Psoas muscle (tissue), 8 donors: ENCODE measurements around the gene LAPTM4A. TPM values are rescaled to one million over a fixed set of nuclear protein-coding genes. Genes with fewer than 3 reads are reported as not detected.
A peak's percentile ranks its signal among the peaks of the same experiment; 100 is the strongest.
"Not testable (repeated sequence)": the region's sequence is repeated elsewhere in the genome, so short reads cannot be mapped to it uniquely, and the experiment has no call there.

Experiments used
- ATAC-seq, 4 donors: fragments of 200-7000 bp; cut with Tn5 transposase; one replicate each; pipeline ENCODE4 v1.9.1; 2020; ENCODE audit warnings: moderate library complexity in 3 of 4, mild to moderate bottlenecking in 2 of 4
- DNase-seq, 2 donors: peaks; one replicate each; pipeline ENCODE4 v3.0.0-alpha.2; 2020
- H3K27ac ChIP-seq: fragments of 200-600 bp; one replicate; pipeline ENCODE4 v1.8.0; 2022
- H3K27me3 ChIP-seq, 3 donors: fragments of 200-600 bp in 1 of 3; one replicate each; pipeline versions ENCODE4 v1.6.1 to v1.8.0; 2013 to 2022; ENCODE audit warnings: low read length in 2 of 3, mild to moderate bottlenecking in 2 of 3, moderate library complexity in 1 of 3; ENCODE audit not compliant: insufficient read depth in 3 of 3
- H3K36me3 ChIP-seq, 2 donors: fragments of 200-600 bp in 1 of 2; one replicate each; pipeline versions ENCODE4 v1.6.1 to v1.8.0; 2013 to 2022; ENCODE audit warnings: low read depth in 1 of 2, mild to moderate bottlenecking in 1 of 2, moderate library complexity in 1 of 2; ENCODE audit not compliant: insufficient read depth in 1 of 2
- H3K4me1 ChIP-seq: fragments of 200-600 bp; one replicate; pipeline ENCODE4 v1.8.0; 2022
- H3K4me3 ChIP-seq: fragments of 200-600 bp; one replicate; pipeline ENCODE4 v1.8.0; 2022; ENCODE audit warnings: mild to moderate bottlenecking
- H3K9me3 ChIP-seq: fragments of 200-600 bp; one replicate; pipeline ENCODE4 v1.8.0; 2022
- CTCF ChIP-seq: fragments of 200-600 bp; IDR thresholded peaks from one replicate; pipeline ENCODE4 v1.8.0; 2022; ENCODE audit warnings: antibody characterized with exemption
- WGBS, 3 donors: extraction: QIAGEN DNeasy Blood & Tissue Kit; methylation state at CpG; one replicate each; pipeline versions ENCODE4 v1.1.6 to v1.1.7; 2013; 5-methylcytosine and 5-hydroxymethylcytosine counted together
- intact Hi-C, 2 donors: fragments of 100-400 bp; cut with DNase I; formaldehyde crosslinking; loops; one replicate each; pipeline versions ENCODE4 v1.11.0 to v1.14.2; 2022
- polyA plus RNA-seq, 3 donors: library from polyadenylated mRNA; stranded (reverse); fragments of 200-250 nt; gene quantifications; one replicate each; pipeline ENCODE4 v1.2.3, GENCODE V29; 2013
- total RNA-seq, 4 donors: library from RNA; stranded (reverse); fragmentation: NEBNext Ultra II Directional in 2 of 4; extraction: Animal tissue kit (Norgen Biotek cat#: 25700) in 2 of 4; gene quantifications; one replicate each; pipeline versions ENCODE4 v1.2.1 to v1.2.4, GENCODE V29; 2021 to 2023
- donor health status: healthy with polysubstance abuse.
- donor health status: DM: no; HTN: no; CAD: no; lungs with moderate emphysema.
- donor health status: Bipolar disorder and iron deficiency.
- donor health status: healthy.
- donor health status: DM: yes; HTN: yes; CAD: no.
- donor health status: DM: no; HTN: no; CAD: no.
- donor health status: DM: no; HTN: no; CAD: no.
- donor health status: DM: yes; HTN: yes; CAD: no.

The LAPTM4A gene
- total and polyA plus RNA-seq, 7 donors: 68.2 to 124 (median 78.8) TPM

DNA sequence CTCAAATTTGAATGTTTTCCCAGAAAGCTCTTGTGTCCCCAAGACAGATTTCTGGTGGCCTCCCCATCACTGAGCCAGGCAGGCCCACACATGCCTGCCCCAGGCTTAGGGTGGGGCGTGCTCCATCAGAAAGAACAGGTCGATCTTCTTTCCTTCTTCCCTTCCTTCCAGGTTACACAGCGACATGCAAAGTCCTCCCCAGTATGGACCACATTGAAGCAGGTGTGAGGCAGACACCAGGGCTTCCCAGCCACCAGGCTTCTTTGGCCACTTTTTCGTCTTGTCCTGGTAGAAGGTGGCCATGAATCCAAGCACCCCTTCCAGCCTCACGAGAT, 41.4 kb upstream of the LAPTM4A start:
- no peaks in the 10 kb centered on the region for H3K36me3 ChIP-seq
- H3K9me3 ChIP-seq: no peaks in the 10 kb centered on the region
- peaks cover 23% of the 10 kb centered on the region for H3K4me1 ChIP-seq
- no peak for DNase-seq
- no peak overlapping the region for H3K4me3 ChIP-seq
- ATAC-seq: no peak
- no peak for TF ChIP-seq CTCF
- no peaks in the 10 kb centered on the region for H3K27me3 ChIP-seq
- intact Hi-C loops: loop anchor here in 1 of 2 donors (5.0 kb wide), 1 partner anchor 41 kb away; the partner anchor contains the start of gene LAPTM4A
- H3K27ac ChIP-seq: no peak overlapping the region
- 78 to 88% (median 83%) methylated on average over 5 of the region's 5 CpGs for WGBS, 3 donors

DNA sequence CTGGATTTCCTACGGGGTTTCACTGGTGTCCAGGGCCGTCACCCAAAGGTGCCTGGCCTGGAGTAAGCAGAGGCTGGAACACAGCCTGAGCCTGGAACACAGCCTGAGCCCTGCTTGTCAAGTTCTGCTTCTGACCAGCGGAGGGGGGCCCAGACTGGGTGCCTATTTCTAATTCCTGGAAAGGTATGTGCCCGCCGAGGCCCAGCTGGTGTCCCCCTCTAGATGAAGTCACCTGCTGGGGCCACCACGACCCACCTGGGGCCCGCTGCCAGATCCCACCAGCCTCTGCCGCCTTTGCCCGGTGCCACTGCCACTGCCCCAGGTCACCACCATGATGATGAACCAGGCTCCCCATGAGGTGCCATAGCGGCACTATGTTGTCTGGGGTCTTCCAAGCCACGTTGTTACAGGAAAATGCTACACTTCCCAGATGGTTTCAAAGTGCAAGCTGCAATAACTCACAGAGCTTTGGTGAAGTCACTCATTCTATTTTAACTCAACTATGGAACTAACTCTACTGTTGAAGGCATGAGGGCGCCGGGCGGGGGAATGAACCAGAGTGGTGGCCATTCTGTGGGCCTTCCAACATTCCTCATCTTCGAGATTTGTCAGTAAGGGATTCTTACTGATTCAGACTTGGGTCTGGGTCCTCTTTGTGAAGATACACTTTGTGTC, 40.9 kb upstream of the LAPTM4A start:
- DNase-seq: no peak
- intact Hi-C loops: loop anchor here in 1 of 2 donors (5.0 kb wide), 1 partner anchor 40 kb away; the partner anchor contains the start of gene LAPTM4A
- Histone ChIP-seq H3K9me3 (no peaks in the 10 kb centered on the region), H3K4me1 (peaks cover 23% of the 10 kb centered on the region), H3K4me3 (no peak overlapping the region), H3K27me3 (no peaks in the 10 kb centered on the region), H3K27ac (no peak overlapping the region), H3K36me3 (no peaks in the 10 kb centered on the region)
- 61 to 79% (median 62%) methylated on average over 15 of the region's 15 CpGs for WGBS, 3 donors
- no peak for TF ChIP-seq CTCF
- ATAC-seq: no peak

GRCh38 chr2:20091305-20091991, 40.0 kb upstream of the LAPTM4A start:
- intact Hi-C loops: loop anchor here in 1 of 2 donors (5.0 kb wide), 1 partner anchor 39 kb away; the partner anchor contains the start of gene LAPTM4A
- H3K4me1 ChIP-seq: peaks cover 23% of the 10 kb centered on the region
- peak; percentile 83 to 92 for DNase-seq
- H3K9me3 ChIP-seq: no peaks in the 10 kb centered on the region
- ATAC-seq: peak; percentile 81 to 91 (median 90)
- H3K27me3 ChIP-seq: no peaks in the 10 kb centered on the region
- no peak overlapping the region for H3K4me3 ChIP-seq
- peak overlapping the region; percentile 57 for H3K27ac ChIP-seq
- H3K36me3 ChIP-seq: no peaks in the 10 kb centered on the region
- 5 to 9% (median 7%) methylated on average over 11 of the region's 11 CpGs for WGBS, 3 donors
- no peak for TF ChIP-seq CTCF

DNA sequence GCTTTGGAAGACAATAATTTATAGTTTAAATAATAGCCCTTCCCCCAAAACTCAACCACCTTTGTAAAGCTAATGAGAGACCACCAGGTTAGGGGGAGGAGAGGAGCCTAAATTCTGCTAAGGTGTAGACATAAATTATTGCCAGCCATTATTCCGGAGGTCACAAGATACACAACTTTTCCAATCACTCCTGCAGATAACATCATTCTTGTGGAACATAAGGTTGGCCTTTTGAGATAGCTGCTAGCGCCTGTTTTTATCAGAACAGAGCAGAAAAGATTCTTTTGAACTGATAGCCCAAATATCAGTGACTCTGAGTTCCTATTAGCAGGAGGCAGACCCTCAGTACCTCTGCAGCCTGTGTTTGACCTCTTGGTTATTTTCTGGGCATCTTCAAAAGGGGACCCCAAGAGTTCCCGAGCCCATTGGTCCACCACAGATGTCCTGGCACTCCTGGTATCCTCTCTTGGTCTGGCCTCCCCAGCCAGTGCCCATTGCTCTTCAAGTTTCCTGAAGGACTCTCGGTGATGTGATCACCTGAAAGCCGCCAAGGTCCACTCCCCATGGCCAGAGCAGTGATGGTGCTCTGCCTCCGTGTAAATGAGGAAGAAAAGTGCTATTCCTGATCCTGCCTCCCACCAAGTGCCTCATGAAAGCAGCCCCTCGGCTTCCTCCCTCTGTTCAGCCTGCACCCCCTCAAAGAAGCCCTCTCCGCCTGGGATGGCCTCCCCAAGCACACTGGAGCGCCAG, 38.5 kb upstream of the LAPTM4A start:
- TF ChIP-seq CTCF: no peak
- Histone ChIP-seq H3K27me3 (no peaks in the 10 kb centered on the region), H3K4me1 (peaks cover 23% of the 10 kb centered on the region), H3K4me3 (no peak overlapping the region), H3K27ac (no peak overlapping the region), H3K9me3 (no peaks in the 10 kb centered on the region), H3K36me3 (no peaks in the 10 kb centered on the region)
- no peak for ATAC-seq
- intact Hi-C loops: loop anchor here in 1 of 2 donors (5.0 kb wide), 1 partner anchor 38 kb away; the partner anchor contains the start of gene LAPTM4A
- WGBS, 3 donors: 93 to 97% (median 94%) methylated on average over 9 of the region's 9 CpGs
- DNase-seq: no peak

- intact Hi-C loops, H3K27ac ChIP-seq, H3K4me1 ChIP-seq, H3K9me3 ChIP-seq, DNase-seq, H3K36me3 ChIP-seq, H3K4me3 ChIP-seq, H3K27me3 ChIP-seq, ATAC-seq: not testable (repeated sequence)
- 90 to 93% (median 90%) methylated on average over 4 of the region's 4 CpGs for WGBS, 3 donors
Observed at GRCh38 chr2:20085909-20086308, 34.5 kb upstream of the LAPTM4A start.

DNA sequence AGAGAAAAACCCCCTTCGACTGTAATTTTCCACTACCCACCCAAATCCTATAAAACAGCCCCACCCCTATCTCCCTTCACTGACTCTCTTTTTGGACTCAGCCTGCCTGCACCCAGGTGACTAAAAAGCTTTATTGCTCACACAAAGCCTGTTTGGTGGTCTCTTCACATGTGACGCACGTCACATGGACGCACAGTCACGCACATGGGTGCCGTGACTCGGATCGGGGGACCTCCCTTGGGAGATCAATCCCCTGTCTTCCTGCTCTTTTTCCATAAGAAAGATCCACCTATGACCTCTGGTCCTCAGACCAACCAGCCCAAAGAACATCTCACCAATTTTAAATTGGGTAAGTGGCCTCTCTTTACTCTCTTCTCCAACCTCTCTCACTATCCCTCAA, 31.4 kb upstream of the LAPTM4A start:
- H3K4me1 ChIP-seq, H3K9me3 ChIP-seq, ATAC-seq, DNase-seq, H3K27me3 ChIP-seq, H3K4me3 ChIP-seq, H3K27ac ChIP-seq, intact Hi-C loops, H3K36me3 ChIP-seq: not testable (repeated sequence)
- 90 to 97% (median 91%) methylated on average over 8 of the region's 8 CpGs for WGBS, 3 donors
